ENCODE data around the gene OR2V2.

The OR2V2 gene

GRCh38 chr5:181140766-181141165, 6.6 kb upstream of the OR2V2 start:
- no peaks in the 10 kb centered on the region for H4K20me1 ChIP-seq (ENCODE audit: control insufficient read depth, insufficient read depth, low read depth, low read length)
- no peaks in the 10 kb centered on the region for H3K79me2 ChIP-seq (ENCODE audit: control insufficient read depth, low read length)
- no peaks in the 10 kb centered on the region for H3K36me3 ChIP-seq (ENCODE audit: control insufficient read depth, low read length)
- TF ChIP-seq EZH2phosphoT487 (IDR thresholded peaks at IDR 0.05; ENCODE audit: borderline replicate concordance, low read length) = no peak
- H3K27ac ChIP-seq (ENCODE audit: low read depth, low read length) = no peak overlapping the region
- no peak overlapping the region for H3K4me3 ChIP-seq (ENCODE audit: low read length)
- peaks cover 11% of the 10 kb centered on the region for H3K27me3 ChIP-seq (ENCODE audit: control insufficient read depth, low read length)
- H3K9me3 ChIP-seq (ENCODE audit: control insufficient read depth, insufficient read depth, low read length) = peaks cover 9% of the 10 kb centered on the region
- H3K4me1 ChIP-seq (ENCODE audit: control insufficient read depth, low read length) = no peaks in the 10 kb centered on the region
- no peak overlapping the region for H3K4me2 ChIP-seq (ENCODE audit: low read length)
- H3K9me2 ChIP-seq (replicated peaks; ENCODE audit: control insufficient read depth, low read length) = no peaks in the 10 kb centered on the region
- no peaks in the 10 kb centered on the region for H3F3A ChIP-seq (ENCODE audit: control insufficient read depth, insufficient read depth)

GRCh38 chr5:181142054-181142453, 5.3 kb upstream of the OR2V2 start:
- H3K4me2 ChIP-seq (ENCODE audit: low read length) = no peak overlapping the region
- no peaks in the 10 kb centered on the region for H3K9me2 ChIP-seq (replicated peaks; ENCODE audit: control insufficient read depth, low read length)
- peaks cover 11% of the 10 kb centered on the region for H3K27me3 ChIP-seq (ENCODE audit: control insufficient read depth, low read length)
- no peak overlapping the region for H3K27ac ChIP-seq (ENCODE audit: low read depth, low read length)
- TF ChIP-seq CTCF (IDR thresholded peaks at IDR 0.05; ENCODE audit: low read depth, low read length, poor library complexity, severe bottlenecking) (no peak), EZH2phosphoT487 (IDR thresholded peaks at IDR 0.05; ENCODE audit: borderline replicate concordance, low read length) (no peak)
- no peaks in the 10 kb centered on the region for H3F3A ChIP-seq (ENCODE audit: control insufficient read depth, insufficient read depth)
- peaks cover 9% of the 10 kb centered on the region for H3K9me3 ChIP-seq (ENCODE audit: control insufficient read depth, insufficient read depth, low read length)
- no peaks in the 10 kb centered on the region for H3K79me2 ChIP-seq (ENCODE audit: control insufficient read depth, low read length)
- H3K4me3 ChIP-seq (ENCODE audit: low read length) = no peak overlapping the region
- no peaks in the 10 kb centered on the region for H4K20me1 ChIP-seq (ENCODE audit: control insufficient read depth, insufficient read depth, low read depth, low read length)
- no peaks in the 10 kb centered on the region for H3K36me3 ChIP-seq (ENCODE audit: control insufficient read depth, low read length)
- no peaks in the 10 kb centered on the region for H3K4me1 ChIP-seq (ENCODE audit: control insufficient read depth, low read length)

GRCh38 chr5:181145133-181145532, 2.3 kb upstream of the OR2V2 start:
- Histone ChIP-seq H3K79me2 (ENCODE audit: control insufficient read depth, low read length) (no peaks in the 10 kb centered on the region), H3K36me3 (ENCODE audit: control insufficient read depth, low read length) (no peaks in the 10 kb centered on the region), H3F3A (ENCODE audit: control insufficient read depth, insufficient read depth) (no peaks in the 10 kb centered on the region), H4K20me1 (ENCODE audit: control insufficient read depth, insufficient read depth, low read depth, low read length) (no peaks in the 10 kb centered on the region), H3K27me3 (ENCODE audit: control insufficient read depth, low read length) (peaks cover 11% of the 10 kb centered on the region), H3K9me3 (ENCODE audit: control insufficient read depth, insufficient read depth, low read length) (peaks cover 9% of the 10 kb centered on the region), H3K9me2 (replicated peaks; ENCODE audit: control insufficient read depth, low read length) (no peaks in the 10 kb centered on the region), H3K4me1 (ENCODE audit: control insufficient read depth, low read length) (peaks cover 3% of the 10 kb centered on the region; the same call in 1 of the 2 replicates), H3K27ac (ENCODE audit: low read depth, low read length) (no peak overlapping the region), H3K4me2 (ENCODE audit: low read length) (no peak overlapping the region), H3K4me3 (ENCODE audit: low read length) (no peak overlapping the region)
- TF ChIP-seq CTCF (IDR thresholded peaks at IDR 0.05; ENCODE audit: low read depth, low read length, poor library complexity, severe bottlenecking) (no peak), EZH2phosphoT487 (IDR thresholded peaks at IDR 0.05; ENCODE audit: borderline replicate concordance, low read length) (no peak)

- no peak for TF ChIP-seq CTCF (IDR thresholded peaks at IDR 0.05; ENCODE audit: low read depth, low read length, poor library complexity, severe bottlenecking)
- Histone ChIP-seq H3F3A (ENCODE audit: control insufficient read depth, insufficient read depth) (no peaks in the 10 kb centered on the region), H3K9me2 (replicated peaks; ENCODE audit: control insufficient read depth, low read length) (no peaks in the 10 kb centered on the region), H3K4me2 (ENCODE audit: low read length) (no peak overlapping the region), H4K20me1 (ENCODE audit: control insufficient read depth, insufficient read depth, low read depth, low read length) (no peaks in the 10 kb centered on the region), H3K9me3 (ENCODE audit: control insufficient read depth, insufficient read depth, low read length) (peaks cover 9% of the 10 kb centered on the region), H3K4me3 (ENCODE audit: low read length) (no peak overlapping the region), H3K36me3 (ENCODE audit: control insufficient read depth, low read length) (no peaks in the 10 kb centered on the region), H3K27ac (ENCODE audit: low read depth, low read length) (no peak overlapping the region), H3K27me3 (ENCODE audit: control insufficient read depth, low read length) (no peaks in the 10 kb centered on the region), H3K79me2 (ENCODE audit: control insufficient read depth, low read length) (no peaks in the 10 kb centered on the region), H3K4me1 (ENCODE audit: control insufficient read depth, low read length) (peaks cover 3% of the 10 kb centered on the region; the same call in 1 of the 2 replicates)
These were observed 2.0 kb downstream of the OR2V2 start for GRCh38 chr5:181149355-181149754.

Data from DOHH2 (cell line).